Measurements from ENCODE around the gene SERTAD3.

Gene SERTAD3

GRCh38 chr19:40452016-40452415 is 7.9 kb upstream of the SERTAD3 start:
- H2BK5ac ChIP-seq (ENCODE audit: low read depth, low read length, poor library complexity, severe bottlenecking), result no peak overlapping the region
- WGBS, result 85% methylated on average over 5 of the region's 5 CpGs

GRCh38 chr19:40450664-40451063 is 6.5 kb upstream of the SERTAD3 start:
- WGBS, result 96% methylated on average over 4 of the region's 4 CpGs
- Histone ChIP-seq H2BK5ac (ENCODE audit: low read depth, low read length, poor library complexity, severe bottlenecking) (no peak overlapping the region), H3K9me3 (ENCODE audit: control insufficient read depth, low read length) (no peaks in the 10 kb centered on the region)

More at GRCh38 chr19:40452016-40452415, 7.9 kb upstream of the SERTAD3 start:
- Histone ChIP-seq H3K36me3 (ENCODE audit: control insufficient read depth in 1 of 2, insufficient read depth in 2 of 2, low read depth in 1 of 2, low read length in 2 of 2) (peaks cover 18 to 40% of the 10 kb centered on the region in 2 experiments), H4K8ac (ENCODE audit: low read length) (peak overlapping the region; percentile 54), H3K27me3 (ENCODE audit: control insufficient read depth in 1 of 2, insufficient read depth in 1 of 2, low read length in 2 of 2) (no peaks in the 10 kb centered on the region), H2BK12ac (ENCODE audit: low read length in 2 of 2) (no peak overlapping the region), H3K14ac (ENCODE audit: low read length in 2 of 2) (no peak overlapping the region), H3K4ac (ENCODE audit: low read depth in 1 of 2, low read length in 2 of 2) (no peak overlapping the region), H3K9me3 (ENCODE audit: control insufficient read depth, low read length) (no peaks in the 10 kb centered on the region), H3K4me3 (ENCODE audit: insufficient read depth in 1 of 2, low read depth in 1 of 2, low read length in 2 of 2) (no peak overlapping the region), H3K4me2 (ENCODE audit: low read length, poor library complexity, severe bottlenecking) (no peak overlapping the region), H2AK5ac (ENCODE audit: low read length, severe bottlenecking) (no peak overlapping the region), H2BK120ac (ENCODE audit: low read depth, low read length) (no peak overlapping the region), H2BK15ac (ENCODE audit: low read depth, poor library complexity, severe bottlenecking) (no peak overlapping the region), H2AFZ (ENCODE audit: low read depth, low read length) (no peak overlapping the region), H3K23ac (ENCODE audit: low read length in 2 of 2) (peak overlapping the region; percentile 14 to 60), H3K4me1 (ENCODE audit: control insufficient read depth, insufficient read depth, low read depth, low read length) (no peaks in the 10 kb centered on the region), H3K27ac (ENCODE audit: low read length, poor library complexity, severe bottlenecking) (no peak overlapping the region), H4K91ac (ENCODE audit: low read length) (no peak overlapping the region), H3K9ac (ENCODE audit: low read length) (no peak overlapping the region), H3K18ac (ENCODE audit: low read depth in 1 of 2, low read length in 2 of 2) (no peak overlapping the region), H3K79me1 (replicated peaks; ENCODE audit: low read length, poor library complexity, severe bottlenecking) (no peaks in the 10 kb centered on the region)
- no peak for DNase-seq

GRCh38 chr19:40449506-40449905 is 5.4 kb upstream of the SERTAD3 start:
- H2BK5ac ChIP-seq (ENCODE audit: low read depth, low read length, poor library complexity, severe bottlenecking), result no peak overlapping the region
- 98% methylated on average over 3 of the region's 4 CpGs for WGBS

More at GRCh38 chr19:40450664-40451063, 6.5 kb upstream of the SERTAD3 start:
- no peak overlapping the region for H2AFZ ChIP-seq (ENCODE audit: low read depth, low read length)
- no peak overlapping the region for H3K23ac ChIP-seq (ENCODE audit: low read length in 2 of 2)
- no peak overlapping the region for H2BK15ac ChIP-seq (ENCODE audit: low read depth, poor library complexity, severe bottlenecking)
- no peaks in the 10 kb centered on the region for H3K79me1 ChIP-seq (replicated peaks; ENCODE audit: low read length, poor library complexity, severe bottlenecking)
- peaks cover 18 to 31% of the 10 kb centered on the region in 2 experiments for H3K36me3 ChIP-seq (ENCODE audit: control insufficient read depth in 1 of 2, insufficient read depth in 2 of 2, low read depth in 1 of 2, low read length in 2 of 2)
- H3K27me3 ChIP-seq (ENCODE audit: control insufficient read depth in 1 of 2, insufficient read depth in 1 of 2, low read length in 2 of 2), result no peaks in the 10 kb centered on the region
- H3K4me1 ChIP-seq (ENCODE audit: control insufficient read depth, insufficient read depth, low read depth, low read length), result peaks cover 5% of the 10 kb centered on the region
- DNase-seq, result no peak
- H3K4me3 ChIP-seq (ENCODE audit: insufficient read depth in 1 of 2, low read depth in 1 of 2, low read length in 2 of 2), result no peak overlapping the region
- H3K14ac ChIP-seq (ENCODE audit: low read length in 2 of 2), result no peak overlapping the region
- H3K4me2 ChIP-seq (ENCODE audit: low read length, poor library complexity, severe bottlenecking), result no peak overlapping the region
- no peak overlapping the region for H4K8ac ChIP-seq (ENCODE audit: low read length)
- H3K4ac ChIP-seq (ENCODE audit: low read depth in 1 of 2, low read length in 2 of 2), result no peak overlapping the region
- H2AK5ac ChIP-seq (ENCODE audit: low read length, severe bottlenecking), result no peak overlapping the region
- no peak overlapping the region for H2BK120ac ChIP-seq (ENCODE audit: low read depth, low read length)
- H3K9ac ChIP-seq (ENCODE audit: low read length), result no peak overlapping the region
- H2BK12ac ChIP-seq (ENCODE audit: low read length in 2 of 2), result no peak overlapping the region
- no peak overlapping the region for H3K18ac ChIP-seq (ENCODE audit: low read depth in 1 of 2, low read length in 2 of 2)
- H4K91ac ChIP-seq (ENCODE audit: low read length), result no peak overlapping the region
- no peak overlapping the region for H3K27ac ChIP-seq (ENCODE audit: low read length, poor library complexity, severe bottlenecking)

GRCh38 chr19:40446263-40446784 is 2.2 kb upstream of the SERTAD3 start:
- Histone ChIP-seq H2AK5ac (ENCODE audit: low read length, severe bottlenecking) (peak overlapping the region; percentile 26), H4K91ac (ENCODE audit: low read length) (peak overlapping the region; percentile 57), H2BK12ac (ENCODE audit: low read length in 2 of 2) (peak overlapping the region in 1 of 2 experiments; percentile 84), H3K4ac (ENCODE audit: low read depth in 1 of 2, low read length in 2 of 2) (no peak overlapping the region), H3K23ac (ENCODE audit: low read length in 2 of 2) (no peak overlapping the region), H3K14ac (ENCODE audit: low read length in 2 of 2) (no peak overlapping the region), H3K4me2 (ENCODE audit: low read length, poor library complexity, severe bottlenecking) (no peak overlapping the region), H2BK15ac (ENCODE audit: low read depth, poor library complexity, severe bottlenecking) (no peak overlapping the region), H2AFZ (ENCODE audit: low read depth, low read length) (no peak overlapping the region), H2BK120ac (ENCODE audit: low read depth, low read length) (no peak overlapping the region), H3K18ac (ENCODE audit: low read depth in 1 of 2, low read length in 2 of 2) (peak overlapping the region in 1 of 2 experiments; percentile 34), H3K27me3 (ENCODE audit: control insufficient read depth in 1 of 2, insufficient read depth in 1 of 2, low read length in 2 of 2) (no peaks in the 10 kb centered on the region), H3K79me1 (replicated peaks; ENCODE audit: low read length, poor library complexity, severe bottlenecking) (no peaks in the 10 kb centered on the region), H3K27ac (ENCODE audit: low read length, poor library complexity, severe bottlenecking) (no peak overlapping the region), H3K4me1 (ENCODE audit: control insufficient read depth, insufficient read depth, low read depth, low read length) (peaks cover 16% of the 10 kb centered on the region), H3K9me3 (ENCODE audit: control insufficient read depth, low read length) (no peaks in the 10 kb centered on the region), H2BK5ac (ENCODE audit: low read depth, low read length, poor library complexity, severe bottlenecking) (no peak overlapping the region), H3K9ac (ENCODE audit: low read length) (peak overlapping the region; percentile 15), H4K8ac (ENCODE audit: low read length) (no peak overlapping the region), H3K4me3 (ENCODE audit: insufficient read depth in 1 of 2, low read depth in 1 of 2, low read length in 2 of 2) (no peak overlapping the region), H3K36me3 (ENCODE audit: control insufficient read depth in 1 of 2, insufficient read depth in 2 of 2, low read depth in 1 of 2, low read length in 2 of 2) (peaks cover 22 to 33% of the 10 kb centered on the region in 2 experiments)
- WGBS, result 82% methylated on average over 8 of the region's 8 CpGs
- no peak for DNase-seq

More at GRCh38 chr19:40449506-40449905, 5.4 kb upstream of the SERTAD3 start:
- Histone ChIP-seq H3K27me3 (ENCODE audit: control insufficient read depth in 1 of 2, insufficient read depth in 1 of 2, low read length in 2 of 2) (no peaks in the 10 kb centered on the region), H3K9ac (ENCODE audit: low read length) (no peak overlapping the region), H3K27ac (ENCODE audit: low read length, poor library complexity, severe bottlenecking) (no peak overlapping the region), H3K4me3 (ENCODE audit: insufficient read depth in 1 of 2, low read depth in 1 of 2, low read length in 2 of 2) (no peak overlapping the region), H2BK12ac (ENCODE audit: low read length in 2 of 2) (no peak overlapping the region), H3K9me3 (ENCODE audit: control insufficient read depth, low read length) (no peaks in the 10 kb centered on the region), H3K14ac (ENCODE audit: low read length in 2 of 2) (no peak overlapping the region), H2BK120ac (ENCODE audit: low read depth, low read length) (no peak overlapping the region), H2BK15ac (ENCODE audit: low read depth, poor library complexity, severe bottlenecking) (no peak overlapping the region), H2AK5ac (ENCODE audit: low read length, severe bottlenecking) (no peak overlapping the region), H3K4me1 (ENCODE audit: control insufficient read depth, insufficient read depth, low read depth, low read length) (peaks cover 7% of the 10 kb centered on the region), H4K8ac (ENCODE audit: low read length) (no peak overlapping the region), H3K4me2 (ENCODE audit: low read length, poor library complexity, severe bottlenecking) (no peak overlapping the region), H4K91ac (ENCODE audit: low read length) (no peak overlapping the region), H3K23ac (ENCODE audit: low read length in 2 of 2) (no peak overlapping the region), H3K36me3 (ENCODE audit: control insufficient read depth in 1 of 2, insufficient read depth in 2 of 2, low read depth in 1 of 2, low read length in 2 of 2) (peaks cover 18 to 23% of the 10 kb centered on the region in 2 experiments), H3K79me1 (replicated peaks; ENCODE audit: low read length, poor library complexity, severe bottlenecking) (no peaks in the 10 kb centered on the region), H2AFZ (ENCODE audit: low read depth, low read length) (no peak overlapping the region), H3K18ac (ENCODE audit: low read depth in 1 of 2, low read length in 2 of 2) (no peak overlapping the region), H3K4ac (ENCODE audit: low read depth in 1 of 2, low read length in 2 of 2) (no peak overlapping the region)
- DNase-seq, result no peak
